ENCODE data around the gene STK17B. TPM values are rescaled to one million over a fixed set of nuclear protein-coding genes. Genes with fewer than 3 reads are reported as not detected.

The STK17B gene
- total RNA-seq, 1 experiment from 2014 or later = 14.9 TPM

DNA sequence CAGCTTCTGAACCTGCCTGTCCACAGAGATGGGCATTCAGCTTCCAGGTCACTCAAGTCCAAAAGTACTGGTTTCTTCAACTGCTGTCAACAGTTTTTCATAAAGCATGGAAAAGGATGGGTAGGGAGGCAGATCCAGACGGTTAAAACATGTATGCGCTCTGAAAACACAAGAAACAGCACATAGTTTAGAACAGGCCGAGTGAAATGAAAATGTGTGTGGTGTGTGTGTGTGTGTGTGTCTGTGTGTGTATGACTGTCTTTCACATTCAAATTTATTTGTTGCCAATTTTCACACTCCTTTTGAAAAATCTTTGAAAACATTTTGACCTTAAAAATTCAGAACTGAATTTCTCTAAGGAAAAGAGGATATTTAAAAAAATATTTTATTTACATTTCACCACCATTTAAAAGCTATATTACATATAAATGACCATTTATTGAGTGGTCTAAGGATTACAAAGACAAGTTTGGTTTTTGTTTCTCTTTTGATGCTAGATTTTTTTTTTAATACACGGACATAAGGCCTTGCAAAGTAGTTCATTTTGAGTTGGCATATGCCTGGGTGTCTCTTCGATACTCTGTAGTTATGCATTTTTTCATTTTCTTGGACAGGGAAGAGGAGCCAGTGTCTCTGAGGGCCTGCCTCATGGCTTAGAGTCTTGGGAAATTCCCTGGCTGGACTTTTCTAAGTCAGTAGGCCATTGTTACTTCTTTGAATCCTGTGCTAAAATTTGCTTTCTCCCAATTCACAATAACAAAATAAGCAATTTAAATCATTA lies 30.0 kb upstream of the STK17B start:
- CTCF ChIA-PET = interaction anchor here (0.7 kb wide), 1 partner anchor 46 kb away, joined by 3 read pairs; no protein-coding TSS in a partner anchor
- Histone ChIP-seq H3K4me3 (no peak overlapping the region), H3K27ac (no peak overlapping the region)

GRCh38 chr2:196200557-196200956 lies 29.2 kb upstream of the STK17B start:
- no peak overlapping the region for H2AFZ ChIP-seq
- H3K9me3 ChIP-seq (ENCODE audit: insufficient read depth, low read depth) = no peaks in the 10 kb centered on the region
- no peaks in the 10 kb centered on the region for H3K79me2 ChIP-seq (ENCODE audit: low read depth)
- H3K27me3 ChIP-seq (ENCODE audit: insufficient read depth, low read depth) = no peaks in the 10 kb centered on the region
- H3K9me2 ChIP-seq (ENCODE audit: insufficient read depth) = no peaks in the 10 kb centered on the region
- DNase-seq = no peak
- BruUV-seq (replicated peaks) = no TSS peak
- 0 out of 2 replicates have a peak, but pooled peaks cover 2% of the 10 kb centered on the region for H3K4me1 ChIP-seq (replicated peaks; ENCODE audit: insufficient read depth)
- no peak overlapping the region for H3K4me2 ChIP-seq
- no peak overlapping the region for H3K27ac ChIP-seq
- ChIA-PET CTCF (interaction anchor here (0.7 kb wide), 1 partner anchor 45 kb away, joined by 3 read pairs; no protein-coding TSS in a partner anchor), POLR2A (ENCODE audit: unreplicated experiment) (no interaction called here)
- H3F3A ChIP-seq (ENCODE audit: insufficient read depth, low read depth) = no peaks in the 10 kb centered on the region
- no peaks in the 10 kb centered on the region for H3K36me3 ChIP-seq (ENCODE audit: low read depth)
- no peak overlapping the region for H3K4me3 ChIP-seq
- H4K20me1 ChIP-seq (ENCODE audit: insufficient read depth) = no peaks in the 10 kb centered on the region
- no peak for TF ChIP-seq EZH2 (IDR thresholded peaks at IDR 0.05; ENCODE audit: low read depth)
- TF ChIP-seq, protein P1, sequence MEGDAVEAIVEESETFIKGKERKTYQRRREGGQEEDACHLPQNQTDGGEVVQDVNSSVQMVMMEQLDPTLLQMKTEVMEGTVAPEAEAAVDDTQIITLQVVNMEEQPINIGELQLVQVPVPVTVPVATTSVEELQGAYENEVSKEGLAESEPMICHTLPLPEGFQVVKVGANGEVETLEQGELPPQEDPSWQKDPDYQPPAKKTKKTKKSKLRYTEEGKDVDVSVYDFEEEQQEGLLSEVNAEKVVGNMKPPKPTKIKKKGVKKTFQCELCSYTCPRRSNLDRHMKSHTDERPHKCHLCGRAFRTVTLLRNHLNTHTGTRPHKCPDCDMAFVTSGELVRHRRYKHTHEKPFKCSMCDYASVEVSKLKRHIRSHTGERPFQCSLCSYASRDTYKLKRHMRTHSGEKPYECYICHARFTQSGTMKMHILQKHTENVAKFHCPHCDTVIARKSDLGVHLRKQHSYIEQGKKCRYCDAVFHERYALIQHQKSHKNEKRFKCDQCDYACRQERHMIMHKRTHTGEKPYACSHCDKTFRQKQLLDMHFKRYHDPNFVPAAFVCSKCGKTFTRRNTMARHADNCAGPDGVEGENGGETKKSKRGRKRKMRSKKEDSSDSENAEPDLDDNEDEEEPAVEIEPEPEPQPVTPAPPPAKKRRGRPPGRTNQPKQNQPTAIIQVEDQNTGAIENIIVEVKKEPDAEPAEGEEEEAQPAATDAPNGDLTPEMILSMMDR (conservative IDR thresholded peaks at IDR 0.05) = no peak
- intact Hi-C loops (cut with micrococcal nuclease; ENCODE audit: unreplicated experiment) = no loop called here

More for the DNA sequence above, 30.0 kb upstream of the STK17B start:
- DNase-seq = no peak
- intact Hi-C loops (cut with micrococcal nuclease; ENCODE audit: unreplicated experiment) = no loop called here
- Histone ChIP-seq H3K79me2 (ENCODE audit: low read depth) (no peaks in the 10 kb centered on the region), H3K9me2 (ENCODE audit: insufficient read depth) (no peaks in the 10 kb centered on the region), H3K4me2 (no peak overlapping the region), H4K20me1 (ENCODE audit: insufficient read depth) (no peaks in the 10 kb centered on the region), H3K4me1 (replicated peaks; ENCODE audit: insufficient read depth) (peaks cover 11% of the 10 kb centered on the region), H3K27me3 (ENCODE audit: insufficient read depth, low read depth) (no peaks in the 10 kb centered on the region), H2AFZ (no peak overlapping the region), H3K36me3 (ENCODE audit: low read depth) (no peaks in the 10 kb centered on the region), H3K9me3 (ENCODE audit: insufficient read depth, low read depth) (no peaks in the 10 kb centered on the region), H3F3A (ENCODE audit: insufficient read depth, low read depth) (no peaks in the 10 kb centered on the region)
- POLR2A ChIA-PET (ENCODE audit: unreplicated experiment) = no interaction called here
- TF ChIP-seq EZH2 (IDR thresholded peaks at IDR 0.05; ENCODE audit: low read depth) = no peak
- TF ChIP-seq, protein P1 (conservative IDR thresholded peaks at IDR 0.05) = no peak
- no TSS peak for BruUV-seq (replicated peaks)

DNA sequence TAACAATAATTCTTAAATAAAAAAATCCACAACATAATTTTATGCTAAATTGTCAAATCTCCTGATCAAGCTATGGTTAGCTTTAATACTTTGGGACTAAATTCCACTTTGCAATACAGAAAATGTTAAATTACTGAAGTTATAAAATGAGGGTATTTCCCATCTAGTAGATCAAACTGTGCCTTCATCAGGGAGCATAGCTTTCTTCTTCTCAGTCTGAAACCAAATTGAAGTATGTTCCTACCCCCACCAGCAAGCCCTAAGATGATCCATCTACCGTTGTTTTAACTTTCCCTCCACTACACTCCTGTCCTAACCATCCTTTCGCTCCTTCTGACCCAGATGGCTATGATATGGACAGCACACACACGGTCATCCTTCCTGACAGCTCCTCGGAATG lies 24.4 kb upstream of the STK17B start:
- Histone ChIP-seq H3K79me2 (ENCODE audit: low read depth) (no peaks in the 10 kb centered on the region), H4K20me1 (ENCODE audit: insufficient read depth) (no peaks in the 10 kb centered on the region), H3K27ac (no peak overlapping the region), H3K4me3 (no peak overlapping the region), H3K36me3 (ENCODE audit: low read depth) (no peaks in the 10 kb centered on the region), H3F3A (ENCODE audit: insufficient read depth, low read depth) (no peaks in the 10 kb centered on the region), H2AFZ (no peak overlapping the region), H3K9me3 (ENCODE audit: insufficient read depth, low read depth) (no peaks in the 10 kb centered on the region), H3K4me1 (replicated peaks; ENCODE audit: insufficient read depth) (no peaks in the 10 kb centered on the region), H3K4me2 (no peak overlapping the region), H3K9me2 (ENCODE audit: insufficient read depth) (no peaks in the 10 kb centered on the region), H3K27me3 (ENCODE audit: insufficient read depth, low read depth) (no peaks in the 10 kb centered on the region)
- no peak for DNase-seq
- TF ChIP-seq, protein P1 (conservative IDR thresholded peaks at IDR 0.05) = no peak
- no peak for TF ChIP-seq EZH2 (IDR thresholded peaks at IDR 0.05; ENCODE audit: low read depth)
- ChIA-PET POLR2A (ENCODE audit: unreplicated experiment) (interaction anchor here (0.6 kb wide), 1 partner anchor 64 kb away, joined by 5 read pairs; no protein-coding TSS in a partner anchor), CTCF (no interaction called here)
- intact Hi-C loops (cut with micrococcal nuclease; ENCODE audit: unreplicated experiment) = no loop called here
- BruUV-seq (replicated peaks) = no TSS peak

All from PC-9 (cell line).